GM20431 (cell line): ENCODE measurements around the gene MBP.
"Not testable (repeated sequence)": the region's sequence is repeated elsewhere in the genome, so short reads cannot be mapped to it uniquely, and the experiment has no call there.

Source experiments
- in situ Hi-C: fragments of 300-500 bp; cut with MseI, MboI; formaldehyde crosslinking; loops from one replicate; pipeline ENCODE4 v1.15.0; 2020; ENCODE audit warnings: low sequenced_read_pairs; ENCODE audit not compliant: unreplicated experiment

MBP gene

GRCh38 chr18:77000527-77000926, 132.1 kb downstream of the MBP start:
- in situ Hi-C loops: loop anchor here (25.0 kb wide), 1 partner anchor 637 kb away; no protein-coding TSS in a partner anchor

GRCh38 chr18:76999077-76999476, 133.5 kb downstream of the MBP start:
- in situ Hi-C loops: no loop called here

- in situ Hi-C loops: no loop called here
Measured at GRCh38 chr18:76997951-76998808, 134.4 kb downstream of the MBP start.

GRCh38 chr18:76996429-76996828, 136.2 kb downstream of the MBP start:
- in situ Hi-C loops: no loop called here

- in situ Hi-C loops: no loop called here
Measured at GRCh38 chr18:76995896-76996295, 136.7 kb downstream of the MBP start.

GRCh38 chr18:76994086-76994654, 138.4 kb downstream of the MBP start:
- in situ Hi-C loops: no loop called here

GRCh38 chr18:76993573-76993972, 139.0 kb downstream of the MBP start:
- in situ Hi-C loops: no loop called here

- in situ Hi-C loops: no loop called here
Measured at GRCh38 chr18:76993085-76993382, 139.5 kb downstream of the MBP start.

- in situ Hi-C loops: no loop called here
Measured at GRCh38 chr18:76992226-76993084, 140.1 kb downstream of the MBP start.

- in situ Hi-C loops: no loop called here
Measured at GRCh38 chr18:76991021-76991688, 141.4 kb downstream of the MBP start.

GRCh38 chr18:76990343-76991020, 142.1 kb downstream of the MBP start:
- in situ Hi-C loops: not testable (repeated sequence)

GRCh38 chr18:76989647-76990190, 142.9 kb downstream of the MBP start:
- in situ Hi-C loops: loop anchor here (10.0 kb wide), 1 partner anchor 65 kb away; no protein-coding TSS in a partner anchor

GRCh38 chr18:76988827-76989646, 143.5 kb downstream of the MBP start:
- in situ Hi-C loops: loop anchor here (10.0 kb wide), 1 partner anchor 64 kb away; no protein-coding TSS in a partner anchor

GRCh38 chr18:76988031-76988826, 144.4 kb downstream of the MBP start:
- in situ Hi-C loops: loop anchor here (10.0 kb wide), 1 partner anchor 63 kb away; no protein-coding TSS in a partner anchor

- in situ Hi-C loops: loop anchor here (10.0 kb wide), 1 partner anchor 62 kb away; no protein-coding TSS in a partner anchor
Measured at GRCh38 chr18:76986406-76986805, 146.2 kb downstream of the MBP start.

- in situ Hi-C loops: loop anchor here (10.0 kb wide), 1 partner anchor 61 kb away; no protein-coding TSS in a partner anchor
Measured at GRCh38 chr18:76985951-76986236, 146.7 kb downstream of the MBP start.

- in situ Hi-C loops: loop anchor here (10.0 kb wide), 1 partner anchor 61 kb away; no protein-coding TSS in a partner anchor
Measured at GRCh38 chr18:76985156-76985950, 147.2 kb downstream of the MBP start.
